GM23338 (cell line): ENCODE measurements around the gene SIAE.

Source experiments
- CTCF ChIP-seq, 2 experiments: fragments of 200-600 bp in 1 of 2; sonication (generic) in 1 of 2; conservative IDR thresholded peaks; 2 replicates each; pipeline versions ENCODE4 v1.5.1 to v1.6.1; 2016 to 2017; ENCODE audit warnings: antibody characterized with exemption in 2 of 2, low read depth in 2 of 2, mild to moderate bottlenecking in 2 of 2, moderate library complexity in 1 of 2
- POLR2AphosphoS5 ChIP-seq: IDR thresholded peaks from 2 replicates; pipeline ENCODE4 v1.6.1; 2016; ENCODE audit warnings: antibody characterized with exemption, low read depth
- ZNF114 ChIP-seq: fragments of 250-450 bp; sonication (Bioruptor Pico); IDR thresholded peaks from 2 replicates; pipeline ENCODE4 v1.5.0; 2020; ENCODE audit warnings: mild to moderate bottlenecking, moderate library complexity
- ZNF331 ChIP-seq: fragments of 250-450 bp; sonication (Bioruptor Pico); IDR thresholded peaks from 2 replicates; pipeline ENCODE4 v1.5.0; 2020; ENCODE audit warnings: low read depth, mild to moderate bottlenecking, moderate library complexity

- no peak for TF ChIP-seq ZNF114 (CRISPR knock-in tag)
- no peak for TF ChIP-seq CTCF (conservative IDR thresholded peaks at IDR 0.05; ENCODE audit: low read depth in 2 of 2)
- TF ChIP-seq POLR2AphosphoS5, result no peak
- no peak for TF ChIP-seq ZNF331
Measured at GRCh38 chr11:124712392-124712791, 38.9 kb upstream of the SIAE start.
